Renal cortical epithelial cell (primary cell): ENCODE measurements around the gene TICAM1. TPM values are rescaled to one million over a fixed set of nuclear protein-coding genes. Genes with fewer than 3 reads are reported as not detected.
"Not testable (repeated sequence)": the region's sequence is repeated elsewhere in the genome, so short reads cannot be mapped to it uniquely, and the experiment has no call there.

Experiments used
- DNase-seq: peaks from one replicate; pipeline ENCODE4 v3.0.0-alpha.2; 2011; ENCODE audit warnings: low read depth
- total RNA-seq: library from RNA; depleted of rRNA; stranded (reverse); fragments of >200 nt; gene quantifications from 2 replicates; pipeline ENCODE4 v1.2.3, GENCODE V29; 2014

Gene TICAM1
- total RNA-seq, 1 donor from 2014 or later, result 9.0 TPM

GRCh38 chr19:4844348-4845179 lies 13.1 kb upstream of the TICAM1 start:
- peak; percentile 89 for DNase-seq

- DNase-seq, result no peak
Observed at GRCh38 chr19:4843647-4843965, 12.1 kb upstream of the TICAM1 start.

- DNase-seq, result no peak
Observed at GRCh38 chr19:4839192-4839591, 7.7 kb upstream of the TICAM1 start.

GRCh38 chr19:4832776-4833175 lies 1.3 kb upstream of the TICAM1 start:
- DNase-seq, result no peak

- DNase-seq, result not testable (repeated sequence)
Observed at GRCh38 chr19:4831979-4832340, 448 bp upstream of the TICAM1 start.

GRCh38 chr19:4830768-4831265 lies 695 bp downstream of the TICAM1 start:
- no peak for DNase-seq

GRCh38 chr19:4830332-4830731 lies 1.2 kb downstream of the TICAM1 start:
- no peak for DNase-seq

- peak; percentile 55 for DNase-seq
Observed at GRCh38 chr19:4829001-4829712, 2.4 kb downstream of the TICAM1 start.

GRCh38 chr19:4823577-4823976 lies 7.9 kb downstream of the TICAM1 start:
- no peak for DNase-seq

- DNase-seq, result not testable (repeated sequence)
Observed at GRCh38 chr19:4822354-4822753, 9.2 kb downstream of the TICAM1 start.

GRCh38 chr19:4821265-4821664 lies 10.2 kb downstream of the TICAM1 start:
- DNase-seq, result no peak

GRCh38 chr19:4817467-4818277 lies 13.8 kb downstream of the TICAM1 start:
- no peak for DNase-seq

- DNase-seq, result no peak
Observed at GRCh38 chr19:4816950-4817278, 14.6 kb downstream of the TICAM1 start.

- DNase-seq, result no peak
Observed at GRCh38 chr19:4816202-4816949, 15.1 kb downstream of the TICAM1 start.

- peak; percentile 86 for DNase-seq
Observed at GRCh38 chr19:4815426-4816201, 15.9 kb downstream of the TICAM1 start.

- DNase-seq, result no peak
Observed at GRCh38 chr19:4814625-4815425, 16.7 kb downstream of the TICAM1 start.

- peak; percentile 33 for DNase-seq
Observed at GRCh38 chr19:4811328-4812131, 20.0 kb downstream of the TICAM1 start.

- DNase-seq, result no peak
Observed at GRCh38 chr19:4807188-4807587, 24.3 kb downstream of the TICAM1 start.

GRCh38 chr19:4806384-4806783 lies 25.1 kb downstream of the TICAM1 start:
- no peak for DNase-seq
